GM18499 (cell line): ENCODE measurements around the gene PRKAB1.
"Not testable (repeated sequence)": the region's sequence is repeated elsewhere in the genome, so short reads cannot be mapped to it uniquely, and the experiment has no call there.

Source experiments
- ATAC-seq: cut with Tn5 transposase; IDR thresholded peaks from one replicate; pipeline ENCODE4 v1.9.1; 2021; ENCODE audit warnings: moderate number of reproducible peaks; ENCODE audit not compliant: insufficient read depth, unreplicated experiment

Gene PRKAB1

GRCh38 chr12:119706427-119706826 lies 38.5 kb downstream of the PRKAB1 start:
- not testable (repeated sequence) for ATAC-seq

GRCh38 chr12:119710374-119710964 lies 42.5 kb downstream of the PRKAB1 start:
- no peak for ATAC-seq

GRCh38 chr12:119710965-119711551 lies 43.1 kb downstream of the PRKAB1 start:
- no peak for ATAC-seq

GRCh38 chr12:119711693-119712092 lies 43.8 kb downstream of the PRKAB1 start:
- no peak for ATAC-seq

- no peak for ATAC-seq
Observed at GRCh38 chr12:119712721-119713120, 44.8 kb downstream of the PRKAB1 start.

GRCh38 chr12:119713551-119714031 lies 45.7 kb downstream of the PRKAB1 start:
- ATAC-seq = no peak

GRCh38 chr12:119714614-119715267 lies 46.8 kb downstream of the PRKAB1 start:
- ATAC-seq = no peak

GRCh38 chr12:119715268-119715620 lies 47.3 kb downstream of the PRKAB1 start:
- ATAC-seq = no peak

GRCh38 chr12:119718141-119718540 lies 50.2 kb downstream of the PRKAB1 start:
- no peak for ATAC-seq

GRCh38 chr12:119720349-119720748 lies 52.4 kb downstream of the PRKAB1 start:
- no peak for ATAC-seq

- no peak for ATAC-seq
Observed at GRCh38 chr12:119721306-119721705, 53.4 kb downstream of the PRKAB1 start.

- no peak for ATAC-seq
Observed at GRCh38 chr12:119725523-119725922, 57.6 kb downstream of the PRKAB1 start.

- ATAC-seq = no peak
Observed at GRCh38 chr12:119727600-119728443, 59.9 kb downstream of the PRKAB1 start.

GRCh38 chr12:119728444-119728745 lies 60.5 kb downstream of the PRKAB1 start:
- no peak for ATAC-seq

GRCh38 chr12:119729871-119730270 lies 61.9 kb downstream of the PRKAB1 start:
- ATAC-seq = no peak

- no peak for ATAC-seq
Observed at GRCh38 chr12:119730381-119730780, 62.4 kb downstream of the PRKAB1 start.
